ENCODE data around the gene LGMN. TPM values are rescaled to one million over a fixed set of nuclear protein-coding genes. Genes with fewer than 3 reads are reported as not detected.

Gene LGMN
- total and polyA plus RNA-seq, 2 of the 8 experiments (the other 6 are each of a cell fraction or from before 2014, with no cell fraction given), result 57.4 to 83.4 TPM

DNA sequence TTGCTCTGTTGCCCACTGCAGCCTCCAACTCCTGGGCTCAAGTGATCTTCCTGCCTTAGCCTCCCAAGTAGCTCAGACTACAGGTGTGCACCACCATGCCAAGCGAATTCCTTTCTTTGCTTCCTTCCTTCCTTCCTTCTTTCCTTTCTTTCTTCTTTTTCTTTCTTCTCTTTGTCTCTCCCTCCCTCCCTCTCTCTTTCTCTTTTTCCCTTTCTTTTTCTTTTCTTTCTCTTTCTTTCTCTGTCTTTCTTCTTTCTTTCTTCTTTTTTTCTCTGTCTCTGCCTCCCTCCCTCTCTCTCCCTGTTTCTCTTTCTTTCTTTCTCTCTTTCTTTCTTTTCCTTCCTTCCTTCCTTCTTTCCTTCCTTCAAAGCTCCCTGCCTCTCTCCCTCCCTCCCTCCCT, 52.9 kb downstream of the LGMN start:
- H3K79me1 ChIP-seq (ENCODE audit: low read depth, low read length), result no peaks in the 10 kb centered on the region
- H3K18ac ChIP-seq (ENCODE audit: extremely low read depth, low read length), result no peak overlapping the region
- H2BK12ac ChIP-seq (ENCODE audit: low read depth, low read length), result no peak overlapping the region
- no peaks in the 10 kb centered on the region for H3K4me1 ChIP-seq (replicated peaks in 1 of 4; ENCODE audit: control insufficient read depth in 3 of 4, insufficient read depth in 4 of 4, low read length in 3 of 4)
- no peak for DNase-seq (ENCODE audit: low read depth in 1 of 2, low spot score in 2 of 2)
- H3K23me2 ChIP-seq (ENCODE audit: low read depth, low read length), result no peaks in the 10 kb centered on the region
- H4K5ac ChIP-seq (ENCODE audit: insufficient read length, low read depth, low read length), result no peak overlapping the region
- no peak for FAIRE-seq
- no peak overlapping the region for H3K27ac ChIP-seq (ENCODE audit: low read depth, low read length)
- H2BK5ac ChIP-seq (ENCODE audit: low read depth, low read length), result no peak overlapping the region
- no peak overlapping the region for H3K23ac ChIP-seq (ENCODE audit: insufficient read length)
- H3K4ac ChIP-seq (replicated peaks; ENCODE audit: insufficient read length, low read depth, low read length), result no peak overlapping the region
- no peak overlapping the region for H3K14ac ChIP-seq (ENCODE audit: insufficient read length)
- H3K4me3 ChIP-seq (ENCODE audit: extremely low read depth in 1 of 4, insufficient read depth in 2 of 4, low read depth in 3 of 4, low read length in 4 of 4), result no peak overlapping the region
- ChIA-PET POLR2A (ENCODE audit: partially characterized antibody) (no interaction called here), CTCF (ENCODE audit: partially characterized antibody) (interaction anchor here (1.4 to 1.7 kb wide), 3 partner anchors 8 to 52 kb away, joined by 4 to 6 read pairs (median 4); no protein-coding TSS in a partner anchor)
- H3K9me3 ChIP-seq (ENCODE audit: insufficient read depth in 2 of 2, low read depth in 1 of 2, low read length in 1 of 2), result no peaks in the 10 kb centered on the region
- no peak overlapping the region for H2BK120ac ChIP-seq (replicated peaks; ENCODE audit: low read depth, low read length)
- no peaks in the 10 kb centered on the region for H3K27me3 ChIP-seq (replicated peaks in 1 of 4; ENCODE audit: control insufficient read depth in 3 of 4, extremely low read depth in 1 of 4, insufficient read depth in 3 of 4, low read length in 3 of 4)
- H4K20me1 ChIP-seq (replicated peaks in 1 of 2; ENCODE audit: control insufficient read depth in 1 of 2, insufficient read depth in 2 of 2, low read length in 2 of 2), result no peaks in the 10 kb centered on the region
- no peak overlapping the region for H3K56ac ChIP-seq (replicated peaks; ENCODE audit: insufficient read length, low read depth, low read length)
- H3K36me3 ChIP-seq (ENCODE audit: control insufficient read depth in 2 of 4, insufficient read depth in 4 of 4, low read length in 3 of 4), result no peaks in the 10 kb centered on the region
- H4K91ac ChIP-seq (replicated peaks; ENCODE audit: insufficient read length, low read length), result no peak overlapping the region
- H2BK15ac ChIP-seq (ENCODE audit: low read length), result no peak overlapping the region
- H4K8ac ChIP-seq (ENCODE audit: extremely low read depth, insufficient read depth, low read length), result no peak overlapping the region
- no peak overlapping the region for H2AFZ ChIP-seq (ENCODE audit: low read length)
- no peak overlapping the region for H2BK20ac ChIP-seq (ENCODE audit: low read length)
- H3K79me2 ChIP-seq (ENCODE audit: control insufficient read depth in 1 of 2, insufficient read depth in 2 of 2, low read length in 2 of 2), result no peaks in the 10 kb centered on the region
- 91% methylated on average over 1 of the region's 1 CpG; no CpG with 5 or more reads in 1 of the 2 experiments for WGBS, 2 experiments (ENCODE audit: extremely low coverage in 1 of 2, insufficient coverage in 1 of 2, insufficient read length in 1 of 2, insufficient replicate concordance in 2 of 2, low coverage in 1 of 2, low lambda C conversion rate in 2 of 2, missing lambda C conversion rate in 1 of 2)
- H2AK5ac ChIP-seq (ENCODE audit: low read depth, low read length), result no peak overlapping the region
- H3K9ac ChIP-seq (replicated peaks in 1 of 4; ENCODE audit: extremely low read depth in 1 of 4, low read depth in 3 of 4, low read length in 3 of 4), result no peak overlapping the region
- H3K4me2 ChIP-seq (ENCODE audit: insufficient read depth in 1 of 2, low read depth in 2 of 2, low read length in 2 of 2), result no peak overlapping the region
- no peak for TF ChIP-seq CTBP2 (IDR thresholded peaks at IDR 0.05; ENCODE audit: borderline replicate concordance, insufficient read depth, insufficient read length, low read length)
- TF ChIP-seq RNF2 (IDR thresholded peaks at IDR 0.05; ENCODE audit: borderline replicate concordance, low read depth, low read length, missing control alignments, poor library complexity, severe bottlenecking), result no peak
- TF ChIP-seq SIRT6 (IDR thresholded peaks at IDR 0.05; ENCODE audit: low read length), result no peak
- TF ChIP-seq SIN3A (conservative IDR thresholded peaks at IDR 0.05 in 1 of 2, IDR thresholded peaks at IDR 0.05 in 1 of 2; ENCODE audit: low read depth in 1 of 2, low read length in 2 of 2), result no peak
- TF ChIP-seq ZNF274 (IDR thresholded peaks at IDR 0.05; ENCODE audit: borderline replicate concordance, extremely low read depth, low read length), result no peak
- no peak for TF ChIP-seq POU5F1 (IDR thresholded peaks at IDR 0.05; ENCODE audit: low read depth, low read length)
- no peak for TF ChIP-seq CHD2 (IDR thresholded peaks at IDR 0.05; ENCODE audit: low read length)
- TF ChIP-seq BRCA1 (IDR thresholded peaks at IDR 0.05; ENCODE audit: low read depth, low read length), result no peak
- no peak for TF ChIP-seq KDM5A (IDR thresholded peaks at IDR 0.05; ENCODE audit: low read length)
- no peak for TF ChIP-seq BACH1 (IDR thresholded peaks at IDR 0.05; ENCODE audit: low read length)
- no peak for TF ChIP-seq RBBP5 (IDR thresholded peaks at IDR 0.05; ENCODE audit: borderline replicate concordance, low read depth, low read length)
- no peak for TF ChIP-seq HDAC6 (IDR thresholded peaks at IDR 0.05; ENCODE audit: low read depth, low read length)
- TF ChIP-seq JUN (IDR thresholded peaks at IDR 0.05; ENCODE audit: low read depth, low read length), result no peak
- TF ChIP-seq GABPA (IDR thresholded peaks at IDR 0.05; ENCODE audit: borderline replicate concordance, insufficient read depth, low read length), result no peak
- TF ChIP-seq, protein P1, sequence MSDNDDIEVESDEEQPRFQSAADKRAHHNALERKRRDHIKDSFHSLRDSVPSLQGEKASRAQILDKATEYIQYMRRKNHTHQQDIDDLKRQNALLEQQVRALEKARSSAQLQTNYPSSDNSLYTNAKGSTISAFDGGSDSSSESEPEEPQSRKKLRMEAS (IDR thresholded peaks at IDR 0.05), result no peak

Data from H1 (cell line).